ENCODE measurements around the gene SMARCA2. TPM values are rescaled to one million over a fixed set of nuclear protein-coding genes. Genes with fewer than 3 reads are reported as not detected.

Gene SMARCA2
- total RNA-seq, 1 experiment from 2014 or later, result 36.1 TPM

GRCh38 chr9:2170722-2171121 lies 155.6 kb downstream of the SMARCA2 start:
- no peak for DNase-seq (ENCODE audit: low spot score)

GRCh38 chr9:2173170-2173569 lies 158.0 kb downstream of the SMARCA2 start:
- DNase-seq (ENCODE audit: low spot score), result no peak

- DNase-seq (ENCODE audit: low spot score), result no peak
These were observed 158.7 kb downstream of the SMARCA2 start for GRCh38 chr9:2173861-2174260.

GRCh38 chr9:2174306-2174705 lies 159.2 kb downstream of the SMARCA2 start:
- DNase-seq (ENCODE audit: low spot score), result no peak

- DNase-seq (ENCODE audit: low spot score), result no peak
These were observed 159.8 kb downstream of the SMARCA2 start for GRCh38 chr9:2174911-2175310.

GRCh38 chr9:2177121-2177520 lies 162.0 kb downstream of the SMARCA2 start:
- DNase-seq (ENCODE audit: low spot score), result no peak

GRCh38 chr9:2178034-2178734 lies 163.0 kb downstream of the SMARCA2 start:
- DNase-seq (ENCODE audit: low spot score), result no peak

GRCh38 chr9:2179567-2179966 lies 164.4 kb downstream of the SMARCA2 start:
- DNase-seq (ENCODE audit: low spot score), result no peak

- no peak for DNase-seq (ENCODE audit: low spot score)
These were observed 165.0 kb downstream of the SMARCA2 start for GRCh38 chr9:2180154-2180553.

GRCh38 chr9:2180704-2181103 lies 165.6 kb downstream of the SMARCA2 start:
- DNase-seq (ENCODE audit: low spot score), result no peak

- DNase-seq (ENCODE audit: low spot score), result peak; percentile 14
These were observed 166.6 kb downstream of the SMARCA2 start for GRCh38 chr9:2181792-2182191.

- DNase-seq (ENCODE audit: low spot score), result no peak
These were observed 175.9 kb downstream of the SMARCA2 start for GRCh38 chr9:2190939-2191608.

GRCh38 chr9:2191609-2191972 lies 176.4 kb downstream of the SMARCA2 start:
- no peak for DNase-seq (ENCODE audit: low spot score)

- no peak for DNase-seq (ENCODE audit: low spot score)
These were observed 177.3 kb downstream of the SMARCA2 start for GRCh38 chr9:2192356-2192979.

GRCh38 chr9:2193552-2193951 lies 178.4 kb downstream of the SMARCA2 start:
- DNase-seq (ENCODE audit: low spot score), result no peak

- no peak for DNase-seq (ENCODE audit: low spot score)
These were observed 180.1 kb downstream of the SMARCA2 start for GRCh38 chr9:2195211-2195610.

GRCh38 chr9:2196757-2197156 lies 181.6 kb downstream of the SMARCA2 start:
- DNase-seq (ENCODE audit: low spot score), result no peak

- no peak for DNase-seq (ENCODE audit: low spot score)
These were observed 183.9 kb downstream of the SMARCA2 start for GRCh38 chr9:2198956-2199635.

- no peak for DNase-seq (ENCODE audit: low spot score)
These were observed 185.1 kb downstream of the SMARCA2 start for GRCh38 chr9:2199999-2200796.

GRCh38 chr9:2208465-2208864 lies 193.3 kb downstream of the SMARCA2 start:
- no peak for DNase-seq (ENCODE audit: low spot score)

GRCh38 chr9:2208991-2209390 lies 193.8 kb downstream of the SMARCA2 start:
- no peak for DNase-seq (ENCODE audit: low spot score)

- no peak for DNase-seq (ENCODE audit: low spot score)
These were observed 194.3 kb downstream of the SMARCA2 start for GRCh38 chr9:2209400-2209799.

Measured in HT-29 (cell line).